ENCODE results near the gene C11orf52.

C11orf52 gene

DNA sequence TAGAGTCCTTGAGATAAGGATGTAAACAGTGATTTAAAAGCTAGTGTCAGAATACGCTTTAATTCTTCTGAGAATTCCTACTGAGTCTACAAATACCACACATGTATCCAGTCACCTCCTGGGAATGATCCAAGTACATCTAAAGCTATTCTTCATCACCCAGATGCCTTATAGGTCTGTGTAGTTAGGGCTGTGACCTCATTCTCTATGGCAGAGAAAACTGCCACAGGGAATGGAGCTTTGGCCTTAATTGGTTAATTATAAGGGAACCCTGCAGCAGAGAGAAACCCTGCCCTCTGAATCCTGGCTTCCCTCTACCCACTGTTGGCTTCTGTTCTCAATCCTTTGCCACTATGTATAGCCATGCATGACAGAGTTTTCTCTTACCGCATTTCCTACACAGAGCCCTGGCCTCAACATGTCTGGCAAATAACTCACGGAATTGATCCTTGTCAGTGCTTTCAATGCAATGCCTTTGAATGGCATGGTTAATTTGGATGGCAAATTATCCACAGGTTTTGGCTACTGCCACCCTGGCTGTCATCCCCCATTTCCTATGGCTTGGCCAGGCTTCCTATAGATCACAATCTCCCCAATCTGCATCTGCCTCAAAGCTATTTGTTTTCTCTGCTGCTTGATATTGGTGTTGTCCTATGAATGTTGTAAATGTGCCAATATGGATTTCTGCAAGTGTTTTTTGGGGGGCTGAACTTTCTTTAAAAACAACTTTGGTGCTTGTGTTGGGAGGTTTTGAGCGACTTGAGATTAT is 21.3 kb downstream of the C11orf52 start:
- no peak for DNase-seq

GRCh38 chr11:111941963-111942362 is 23.2 kb downstream of the C11orf52 start:
- DNase-seq = no peak

- DNase-seq = no peak
Measured at GRCh38 chr11:111942829-111943228, 24.1 kb downstream of the C11orf52 start.

- DNase-seq = peak in 1 of 2 experiments; percentile 36
Measured at GRCh38 chr11:111944139-111944538, 25.4 kb downstream of the C11orf52 start.

GRCh38 chr11:111944651-111945051 is 25.9 kb downstream of the C11orf52 start:
- DNase-seq = no peak

- no peak for DNase-seq
Measured at GRCh38 chr11:111945198-111945597, 26.5 kb downstream of the C11orf52 start.

DNA sequence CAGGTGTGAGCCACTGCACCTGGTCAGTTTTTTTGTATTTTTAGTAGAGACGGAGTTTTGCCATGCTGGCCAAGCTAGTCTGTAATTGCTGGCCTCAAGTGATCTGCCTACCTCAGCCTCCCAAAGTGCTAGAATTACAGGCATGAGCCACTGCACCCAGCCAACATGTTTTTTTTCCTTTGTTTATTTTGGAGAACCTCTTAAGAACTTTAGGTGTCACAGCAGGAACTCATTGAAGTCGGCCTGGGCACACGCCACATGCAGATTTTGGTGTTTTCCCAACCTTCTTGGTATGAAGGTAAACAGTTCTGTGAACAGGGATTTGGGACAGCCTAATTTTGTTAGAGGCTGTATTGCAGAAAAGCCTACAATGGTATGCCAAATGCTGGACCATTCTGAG is 27.8 kb downstream of the C11orf52 start:
- no peak for DNase-seq

- no peak for DNase-seq
Measured at GRCh38 chr11:111947143-111947542, 28.4 kb downstream of the C11orf52 start.

- no peak for DNase-seq
Measured at GRCh38 chr11:111949519-111950426, 31.1 kb downstream of the C11orf52 start.

DNA sequence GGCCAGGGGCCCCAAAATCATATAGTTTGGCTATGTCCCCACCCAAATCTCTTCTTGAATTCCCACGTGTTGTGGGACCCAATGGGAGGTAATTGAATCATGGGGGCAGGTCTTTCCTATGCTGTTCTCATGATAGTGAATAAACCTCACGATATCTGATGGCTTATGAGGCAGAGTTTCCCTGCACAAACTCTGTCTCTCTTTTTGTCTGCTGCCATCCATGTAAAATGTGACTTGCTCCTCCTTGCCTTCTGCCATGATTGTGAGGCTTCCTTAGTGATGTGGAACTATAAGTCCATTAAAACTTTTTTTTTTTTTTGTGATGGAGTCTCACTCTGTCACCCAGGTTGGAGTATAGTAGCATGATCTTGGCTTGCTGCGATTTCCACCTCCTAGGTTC is 32.9 kb downstream of the C11orf52 start:
- no peak for DNase-seq

DNA sequence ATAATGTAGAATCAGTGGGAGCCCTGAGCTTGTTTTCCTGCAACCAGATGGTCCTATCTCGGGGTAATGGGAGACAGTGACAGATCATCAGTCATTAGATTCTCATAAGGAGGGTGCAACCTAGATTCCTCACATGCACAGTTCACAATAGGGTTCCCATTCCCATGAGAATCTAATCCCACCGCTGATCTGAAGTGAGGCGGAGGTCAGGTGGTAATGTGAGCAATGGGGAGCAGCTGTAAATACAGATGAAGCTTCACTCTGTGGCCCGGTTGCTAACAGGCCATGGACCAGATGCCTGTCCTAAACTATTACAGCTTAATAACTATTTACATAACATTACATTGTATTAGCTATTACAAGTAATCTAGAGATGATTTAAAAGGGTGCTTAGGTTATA is 35.4 kb downstream of the C11orf52 start:
- DNase-seq = no peak

- DNase-seq = no peak
Measured at GRCh38 chr11:111957663-111958444, 39.1 kb downstream of the C11orf52 start.

DNA sequence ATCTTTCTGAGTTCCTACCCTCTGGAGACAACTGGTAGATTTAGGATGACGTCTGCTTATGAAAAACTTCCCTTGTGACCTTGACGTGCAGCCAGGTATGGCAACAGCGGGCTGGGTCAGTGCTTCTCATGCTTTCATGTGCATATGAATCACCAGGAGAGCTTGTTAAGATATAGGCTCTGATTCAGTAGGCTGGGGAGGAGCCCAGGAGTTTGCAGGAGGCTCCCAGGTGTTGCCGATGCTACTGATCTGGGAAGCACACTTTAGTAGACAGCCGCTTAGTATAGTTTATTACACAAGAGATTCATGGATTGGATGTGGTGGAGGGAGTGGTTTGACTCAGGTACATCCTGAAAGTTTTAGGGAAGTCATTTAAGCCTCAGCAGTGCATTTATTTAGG is 42.2 kb downstream of the C11orf52 start:
- no peak for DNase-seq

DNA sequence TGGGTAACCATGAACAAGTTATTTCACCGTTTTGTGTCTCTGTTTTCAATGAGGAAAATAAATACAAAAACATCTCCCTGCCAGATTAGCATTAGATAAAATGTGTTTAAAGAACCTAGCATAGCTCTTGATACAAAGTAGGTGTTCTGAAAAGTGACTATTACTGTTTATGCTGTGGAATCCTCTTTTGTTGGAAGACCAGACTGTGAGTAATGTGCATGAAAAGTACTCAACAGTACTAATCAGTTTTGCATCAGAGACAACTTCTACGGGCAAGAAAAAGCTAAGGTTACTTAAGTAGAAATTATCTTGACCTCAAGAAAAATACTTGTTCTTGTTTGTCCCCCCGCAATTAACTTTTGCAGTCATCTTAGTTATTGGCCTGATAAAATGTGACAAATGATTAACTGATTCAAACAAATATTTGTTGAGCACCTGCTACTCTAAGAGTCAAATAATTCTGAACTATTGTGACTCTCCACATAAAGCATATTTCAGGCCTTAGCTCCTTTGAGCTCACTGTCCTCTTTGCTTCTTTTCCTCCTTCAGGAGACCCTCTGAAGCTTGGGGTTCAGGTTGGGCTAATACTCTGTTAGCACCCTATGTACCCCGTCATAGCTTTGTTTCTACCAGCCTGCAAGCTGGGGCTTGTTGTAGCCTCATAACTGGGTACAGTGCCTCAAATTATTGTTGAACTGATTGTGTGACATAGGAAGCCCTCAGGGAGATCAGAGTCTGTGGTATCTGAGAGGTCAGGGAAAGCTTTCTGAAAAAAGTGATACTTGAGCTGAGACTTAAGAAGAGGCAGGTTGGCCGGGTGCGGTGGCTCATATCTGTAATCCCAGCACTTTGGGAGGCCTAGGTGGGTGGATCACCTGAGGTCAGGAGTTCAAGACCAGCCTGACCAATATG is 42.9 kb downstream of the C11orf52 start:
- DNase-seq = no peak

DNA sequence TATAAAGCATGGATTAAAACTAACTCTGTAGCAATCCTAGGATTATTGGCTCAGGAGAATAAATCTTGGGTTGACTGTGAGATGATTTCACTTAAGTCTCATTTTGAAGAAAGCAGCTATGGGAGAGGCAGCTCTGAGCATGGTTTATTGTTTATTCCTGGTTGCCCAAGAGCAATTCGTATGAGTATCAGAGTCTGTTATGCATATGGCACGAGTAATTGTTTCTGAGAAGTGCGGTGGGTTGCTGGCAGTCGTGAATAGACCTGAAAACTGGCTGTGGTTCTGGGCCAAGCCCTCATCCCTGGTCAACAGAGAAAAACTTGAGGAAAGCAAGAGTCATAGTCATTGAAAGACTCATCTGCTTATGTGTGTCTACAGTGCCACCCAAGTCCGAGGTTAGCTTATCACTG is 45.2 kb downstream of the C11orf52 start:
- DNase-seq = peak; percentile 37 to 53

DNA sequence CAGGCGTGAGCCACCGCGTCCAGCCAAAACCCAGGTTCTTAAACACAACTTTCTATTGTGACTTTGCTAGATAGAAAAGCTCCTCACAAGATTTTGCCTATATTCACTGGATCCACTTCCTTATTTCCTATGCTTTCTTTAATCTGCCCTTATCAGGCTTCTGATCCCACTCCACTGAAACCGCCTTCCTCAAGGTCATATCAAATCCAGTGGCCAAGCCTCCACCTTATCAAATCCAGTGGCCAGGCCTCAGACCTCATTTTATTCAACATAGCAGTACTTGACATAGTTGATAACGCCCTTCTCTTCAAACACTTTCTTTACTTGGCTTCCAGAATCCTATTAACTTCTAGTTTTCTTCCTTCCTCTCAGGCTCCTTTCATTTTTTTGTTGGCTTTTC is 48.0 kb downstream of the C11orf52 start:
- no peak for DNase-seq

GRCh38 chr11:111967649-111968048 is 48.9 kb downstream of the C11orf52 start:
- no peak for DNase-seq

DNA sequence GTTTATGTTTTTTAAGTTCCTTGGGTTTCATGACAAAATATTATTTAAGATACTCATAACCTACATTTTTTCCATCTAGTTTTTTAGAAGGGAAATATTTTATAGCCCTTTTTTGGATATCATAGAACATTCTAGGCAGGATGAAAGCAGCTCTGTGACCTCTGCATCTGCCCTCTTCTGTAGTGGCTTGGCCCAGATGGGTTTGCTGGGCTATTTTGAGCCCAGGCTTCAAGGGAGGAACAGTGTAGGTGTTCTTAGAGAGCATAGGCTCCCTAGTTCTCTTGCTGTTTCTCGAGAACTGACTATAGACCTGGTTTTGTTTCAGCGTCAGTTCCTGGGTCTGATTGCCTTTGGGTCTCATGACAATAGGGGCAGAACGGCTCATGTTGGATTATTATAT is 50.6 kb downstream of the C11orf52 start:
- DNase-seq = no peak

- DNase-seq = no peak
Measured at GRCh38 chr11:111974446-111974845, 55.7 kb downstream of the C11orf52 start.

GRCh38 chr11:111975076-111975806 is 56.5 kb downstream of the C11orf52 start:
- DNase-seq = no peak

- DNase-seq = no peak
Measured at GRCh38 chr11:111976119-111976766, 57.5 kb downstream of the C11orf52 start.
